Liver (tissue), 3 donors: ENCODE measurements around the gene SLC4A8.

Experiments used
- GABPA ChIP-seq, 2 donors: IDR thresholded peaks in 1 of 2; conservative IDR thresholded peaks in 1 of 2; 2 replicates each; pipeline ENCODE4 v1.6.1; 2016; ENCODE audit warnings: antibody characterized with exemption in 2 of 2, mild to moderate bottlenecking in 1 of 2, moderate library complexity in 1 of 2
- JUND ChIP-seq, 2 donors: IDR thresholded peaks; 2 replicates each; pipeline ENCODE4 v1.6.1; 2016; ENCODE audit warnings: antibody characterized with exemption in 2 of 2
- NR2F2 ChIP-seq: IDR thresholded peaks from 2 replicates; pipeline ENCODE4 v1.6.1; 2016; ENCODE audit warnings: antibody characterized with exemption
- RAD21 ChIP-seq, 2 donors: IDR thresholded peaks; 2 replicates each; pipeline ENCODE4 v1.6.1; 2016; ENCODE audit warnings: antibody characterized with exemption in 2 of 2, mild to moderate bottlenecking in 2 of 2
- RXRA ChIP-seq, 2 donors: IDR thresholded peaks; 2 replicates each; pipeline ENCODE4 v1.6.1; 2017 to 2018; ENCODE audit warnings: antibody characterized with exemption in 2 of 2, mild to moderate bottlenecking in 1 of 2
- SP1 ChIP-seq: IDR thresholded peaks from 2 replicates; pipeline ENCODE4 v1.6.1; 2018; ENCODE audit warnings: antibody characterized with exemption, mild to moderate bottlenecking
- TAF1 ChIP-seq: conservative IDR thresholded peaks from 2 replicates; pipeline ENCODE4 v1.6.1; 2016; ENCODE audit warnings: antibody characterized with exemption, mild to moderate bottlenecking
- YY1 ChIP-seq: IDR thresholded peaks from 2 replicates; pipeline ENCODE4 v1.6.1; 2016; ENCODE audit warnings: antibody characterized with exemption, mild to moderate bottlenecking
- TF ChIP-seq, protein P1 (sequence below): fragments of 150-350 bp; IDR thresholded peaks from 2 replicates; pipeline ENCODE4 v1.5.1; 2017; ENCODE audit warnings: improper control_type of control experiment, low read depth, low read length; ENCODE audit not compliant: missing input control
- TF ChIP-seq, protein P2 (sequence below): IDR thresholded peaks from 2 replicates; pipeline ENCODE4 v1.6.1; 2016; ENCODE audit warnings: antibody characterized with exemption
- TF ChIP-seq, protein P3 (sequence below): IDR thresholded peaks from 2 replicates; pipeline ENCODE4 v1.6.1; 2016; ENCODE audit warnings: antibody characterized with exemption
- TF ChIP-seq, protein P4 (sequence below): IDR thresholded peaks from 2 replicates; pipeline ENCODE4 v1.6.1; 2016; ENCODE audit warnings: antibody characterized with exemption
- TF ChIP-seq, protein P5 (sequence below): IDR thresholded peaks from 2 replicates; pipeline ENCODE4 v1.6.1; 2016; ENCODE audit warnings: antibody characterized with exemption, mild to moderate bottlenecking
- donor health status: healthy.
- donor health status: healthy.

DNA sequence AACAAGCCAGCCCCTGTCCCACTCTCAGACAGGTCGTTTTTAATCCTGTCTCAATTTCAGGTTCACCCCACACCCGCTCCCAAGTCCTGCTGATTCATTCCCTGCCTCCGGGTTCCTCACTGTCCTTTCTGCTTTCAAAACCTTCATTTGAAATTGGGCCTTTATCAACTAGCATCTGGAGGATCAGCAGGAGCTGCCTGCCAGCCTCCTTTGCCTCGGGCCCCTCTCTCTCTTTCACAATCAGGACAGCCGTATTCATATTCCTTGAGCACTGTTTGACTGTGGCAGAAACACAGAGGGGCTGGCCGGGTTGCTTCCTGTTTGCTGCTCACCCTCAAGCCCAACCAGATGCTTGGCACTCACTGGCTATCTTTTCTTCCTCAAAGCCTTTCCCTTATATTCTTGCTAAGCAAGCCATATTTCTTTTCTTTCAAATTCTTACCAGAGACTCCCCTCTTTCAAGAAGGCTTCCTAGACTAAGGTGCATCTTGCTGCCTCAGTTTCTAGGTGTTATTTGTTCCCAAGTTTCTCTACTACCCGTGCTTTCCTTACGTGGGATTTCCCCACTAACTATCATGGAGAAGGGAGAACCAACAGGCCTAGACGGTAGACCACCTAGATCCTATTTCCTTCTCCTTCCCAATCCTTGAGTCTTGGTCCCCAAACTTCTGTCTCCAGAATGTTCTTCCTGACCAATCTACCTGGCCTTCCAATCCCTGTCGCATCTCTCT is 36.4 kb upstream of the SLC4A8 start:
- TF ChIP-seq, protein P1, sequence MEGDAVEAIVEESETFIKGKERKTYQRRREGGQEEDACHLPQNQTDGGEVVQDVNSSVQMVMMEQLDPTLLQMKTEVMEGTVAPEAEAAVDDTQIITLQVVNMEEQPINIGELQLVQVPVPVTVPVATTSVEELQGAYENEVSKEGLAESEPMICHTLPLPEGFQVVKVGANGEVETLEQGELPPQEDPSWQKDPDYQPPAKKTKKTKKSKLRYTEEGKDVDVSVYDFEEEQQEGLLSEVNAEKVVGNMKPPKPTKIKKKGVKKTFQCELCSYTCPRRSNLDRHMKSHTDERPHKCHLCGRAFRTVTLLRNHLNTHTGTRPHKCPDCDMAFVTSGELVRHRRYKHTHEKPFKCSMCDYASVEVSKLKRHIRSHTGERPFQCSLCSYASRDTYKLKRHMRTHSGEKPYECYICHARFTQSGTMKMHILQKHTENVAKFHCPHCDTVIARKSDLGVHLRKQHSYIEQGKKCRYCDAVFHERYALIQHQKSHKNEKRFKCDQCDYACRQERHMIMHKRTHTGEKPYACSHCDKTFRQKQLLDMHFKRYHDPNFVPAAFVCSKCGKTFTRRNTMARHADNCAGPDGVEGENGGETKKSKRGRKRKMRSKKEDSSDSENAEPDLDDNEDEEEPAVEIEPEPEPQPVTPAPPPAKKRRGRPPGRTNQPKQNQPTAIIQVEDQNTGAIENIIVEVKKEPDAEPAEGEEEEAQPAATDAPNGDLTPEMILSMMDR = no peak
- TF ChIP-seq JUND (IDR thresholded peaks at IDR 0.05) (no peak), RXRA (IDR thresholded peaks at IDR 0.05) (no peak), SP1 (no peak), RAD21 (IDR thresholded peaks at IDR 0.05) (no peak), NR2F2 (no peak), GABPA (IDR thresholded peaks at IDR 0.05 in 1 of 2, conservative IDR thresholded peaks at IDR 0.05 in 1 of 2) (no peak), TAF1 (no peak), YY1 (no peak)
- TF ChIP-seq, protein P2, sequence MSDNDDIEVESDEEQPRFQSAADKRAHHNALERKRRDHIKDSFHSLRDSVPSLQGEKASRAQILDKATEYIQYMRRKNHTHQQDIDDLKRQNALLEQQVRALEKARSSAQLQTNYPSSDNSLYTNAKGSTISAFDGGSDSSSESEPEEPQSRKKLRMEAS = no peak
- TF ChIP-seq, protein P3, sequence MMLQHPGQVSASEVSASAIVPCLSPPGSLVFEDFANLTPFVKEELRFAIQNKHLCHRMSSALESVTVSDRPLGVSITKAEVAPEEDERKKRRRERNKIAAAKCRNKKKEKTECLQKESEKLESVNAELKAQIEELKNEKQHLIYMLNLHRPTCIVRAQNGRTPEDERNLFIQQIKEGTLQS = no peak
- TF ChIP-seq, protein P4, sequence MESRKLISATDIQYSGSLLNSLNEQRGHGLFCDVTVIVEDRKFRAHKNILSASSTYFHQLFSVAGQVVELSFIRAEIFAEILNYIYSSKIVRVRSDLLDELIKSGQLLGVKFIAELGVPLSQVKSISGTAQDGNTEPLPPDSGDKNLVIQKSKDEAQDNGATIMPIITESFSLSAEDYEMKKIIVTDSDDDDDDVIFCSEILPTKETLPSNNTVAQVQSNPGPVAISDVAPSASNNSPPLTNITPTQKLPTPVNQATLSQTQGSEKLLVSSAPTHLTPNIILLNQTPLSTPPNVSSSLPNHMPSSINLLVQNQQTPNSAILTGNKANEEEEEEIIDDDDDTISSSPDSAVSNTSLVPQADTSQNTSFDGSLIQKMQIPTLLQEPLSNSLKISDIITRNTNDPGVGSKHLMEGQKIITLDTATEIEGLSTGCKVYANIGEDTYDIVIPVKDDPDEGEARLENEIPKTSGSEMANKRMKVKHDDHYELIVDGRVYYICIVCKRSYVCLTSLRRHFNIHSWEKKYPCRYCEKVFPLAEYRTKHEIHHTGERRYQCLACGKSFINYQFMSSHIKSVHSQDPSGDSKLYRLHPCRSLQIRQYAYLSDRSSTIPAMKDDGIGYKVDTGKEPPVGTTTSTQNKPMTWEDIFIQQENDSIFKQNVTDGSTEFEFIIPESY = no peak
- TF ChIP-seq, protein P5, sequence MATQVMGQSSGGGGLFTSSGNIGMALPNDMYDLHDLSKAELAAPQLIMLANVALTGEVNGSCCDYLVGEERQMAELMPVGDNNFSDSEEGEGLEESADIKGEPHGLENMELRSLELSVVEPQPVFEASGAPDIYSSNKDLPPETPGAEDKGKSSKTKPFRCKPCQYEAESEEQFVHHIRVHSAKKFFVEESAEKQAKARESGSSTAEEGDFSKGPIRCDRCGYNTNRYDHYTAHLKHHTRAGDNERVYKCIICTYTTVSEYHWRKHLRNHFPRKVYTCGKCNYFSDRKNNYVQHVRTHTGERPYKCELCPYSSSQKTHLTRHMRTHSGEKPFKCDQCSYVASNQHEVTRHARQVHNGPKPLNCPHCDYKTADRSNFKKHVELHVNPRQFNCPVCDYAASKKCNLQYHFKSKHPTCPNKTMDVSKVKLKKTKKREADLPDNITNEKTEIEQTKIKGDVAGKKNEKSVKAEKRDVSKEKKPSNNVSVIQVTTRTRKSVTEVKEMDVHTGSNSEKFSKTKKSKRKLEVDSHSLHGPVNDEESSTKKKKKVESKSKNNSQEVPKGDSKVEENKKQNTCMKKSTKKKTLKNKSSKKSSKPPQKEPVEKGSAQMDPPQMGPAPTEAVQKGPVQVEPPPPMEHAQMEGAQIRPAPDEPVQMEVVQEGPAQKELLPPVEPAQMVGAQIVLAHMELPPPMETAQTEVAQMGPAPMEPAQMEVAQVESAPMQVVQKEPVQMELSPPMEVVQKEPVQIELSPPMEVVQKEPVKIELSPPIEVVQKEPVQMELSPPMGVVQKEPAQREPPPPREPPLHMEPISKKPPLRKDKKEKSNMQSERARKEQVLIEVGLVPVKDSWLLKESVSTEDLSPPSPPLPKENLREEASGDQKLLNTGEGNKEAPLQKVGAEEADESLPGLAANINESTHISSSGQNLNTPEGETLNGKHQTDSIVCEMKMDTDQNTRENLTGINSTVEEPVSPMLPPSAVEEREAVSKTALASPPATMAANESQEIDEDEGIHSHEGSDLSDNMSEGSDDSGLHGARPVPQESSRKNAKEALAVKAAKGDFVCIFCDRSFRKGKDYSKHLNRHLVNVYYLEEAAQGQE = no peak
